WTC11 (cell line): ENCODE measurements around the gene GALNT18.

Experiments used
- CTCF ChIP-seq: fragments of 200-600 bp; IDR thresholded peaks from 2 replicates; pipeline ENCODE4 v1.8.0; 2022; ENCODE audit warnings: antibody characterized with exemption
- ELF4 ChIP-seq: sonication (generic); formaldehyde crosslinking; IDR thresholded peaks from 2 replicates; pipeline ENCODE4 v1.8.1; 2022; ENCODE audit warnings: low read depth, mild to moderate bottlenecking, moderate library complexity, missing genetic modification reagents
- FOXJ3 ChIP-seq: sonication (generic); formaldehyde crosslinking; IDR thresholded peaks from 2 replicates; pipeline ENCODE4 v1.9.0; 2021; ENCODE audit warnings: missing genetic modification reagents, mild to moderate bottlenecking, borderline replicate concordance
- GABPB1 ChIP-seq: sonication (generic); formaldehyde crosslinking; IDR thresholded peaks from 2 replicates; pipeline ENCODE4 v1.8.1; 2023; ENCODE audit warnings: mild to moderate bottlenecking, missing genetic modification reagents
- GRHL2 ChIP-seq: fragments of 250-450 bp; sonication (Bioruptor Pico); IDR thresholded peaks from 2 replicates; pipeline ENCODE4 v1.8.0; 2022; ENCODE audit warnings: mild to moderate bottlenecking, moderate library complexity; ENCODE audit not compliant: insufficient replicate concordance, severe bottlenecking
- JUN ChIP-seq: sonication (generic); formaldehyde crosslinking; IDR thresholded peaks from 2 replicates; pipeline ENCODE4 v1.8.0; 2023; ENCODE audit warnings: mild to moderate bottlenecking, missing genetic modification reagents
- NR3C1 ChIP-seq: sonication (generic); formaldehyde crosslinking; conservative IDR thresholded peaks from 2 replicates; pipeline ENCODE4 v1.8.1; 2023; ENCODE audit warnings: low read depth, mild to moderate bottlenecking, missing genetic modification reagents
- SP1 ChIP-seq: sonication (generic); formaldehyde crosslinking; conservative IDR thresholded peaks from 2 replicates; pipeline ENCODE4 v1.8.1; 2022; ENCODE audit warnings: missing genetic modification reagents
- TEAD4 ChIP-seq: sonication (generic); formaldehyde crosslinking; IDR thresholded peaks from 2 replicates; pipeline ENCODE4 v1.8.0; 2022; ENCODE audit warnings: mild to moderate bottlenecking, missing genetic modification reagents
- ZNF281 ChIP-seq: sonication (generic); formaldehyde crosslinking; IDR thresholded peaks from 2 replicates; pipeline ENCODE4 v1.8.0; 2023; ENCODE audit warnings: mild to moderate bottlenecking, missing genetic modification reagents

- no peak for TF ChIP-seq JUN (CRISPR knock-in tag)
- TF ChIP-seq GRHL2, result no peak
- no peak for TF ChIP-seq CTCF
- no peak for TF ChIP-seq ZNF281
- no peak for TF ChIP-seq FOXJ3 (CRISPR knock-in tag)
- no peak for TF ChIP-seq GABPB1 (CRISPR knock-in tag)
- TF ChIP-seq SP1, result no peak
- TF ChIP-seq TEAD4 (CRISPR knock-in tag), result no peak
- TF ChIP-seq NR3C1 (CRISPR knock-in tag), result no peak
- TF ChIP-seq ELF4, result no peak
Measured at GRCh38 chr11:11540157-11540556, 81.6 kb downstream of the GALNT18 start.
